Prostate gland (tissue), 2 donors: Measurements from ENCODE around the gene RSKR.

ENCODE experiments used
- CTCF ChIP-seq, 4 experiments: fragments of 200-600 bp in 2 of 4; fragments of 450-650 bp in 2 of 4; sonication (generic) in 2 of 4; IDR thresholded peaks; 1 replicate in 3 of 4; 2 replicates in 1 of 4; pipeline ENCODE4 v1.5.1; 2016 to 2019; ENCODE audit warnings: antibody characterized with exemption in 4 of 4, mild to moderate bottlenecking in 2 of 4, moderate library complexity in 2 of 4
- POLR2A ChIP-seq: fragments of 450-650 bp; IDR thresholded peaks from one replicate; pipeline ENCODE4 v1.6.1; 2016; ENCODE audit warnings: antibody characterized with exemption, mild to moderate bottlenecking
- POLR2AphosphoS5 ChIP-seq: sonication (generic); formaldehyde crosslinking; IDR thresholded peaks from one replicate; pipeline ENCODE4 v1.6.1; 2017; ENCODE audit warnings: antibody characterized with exemption

DNA sequence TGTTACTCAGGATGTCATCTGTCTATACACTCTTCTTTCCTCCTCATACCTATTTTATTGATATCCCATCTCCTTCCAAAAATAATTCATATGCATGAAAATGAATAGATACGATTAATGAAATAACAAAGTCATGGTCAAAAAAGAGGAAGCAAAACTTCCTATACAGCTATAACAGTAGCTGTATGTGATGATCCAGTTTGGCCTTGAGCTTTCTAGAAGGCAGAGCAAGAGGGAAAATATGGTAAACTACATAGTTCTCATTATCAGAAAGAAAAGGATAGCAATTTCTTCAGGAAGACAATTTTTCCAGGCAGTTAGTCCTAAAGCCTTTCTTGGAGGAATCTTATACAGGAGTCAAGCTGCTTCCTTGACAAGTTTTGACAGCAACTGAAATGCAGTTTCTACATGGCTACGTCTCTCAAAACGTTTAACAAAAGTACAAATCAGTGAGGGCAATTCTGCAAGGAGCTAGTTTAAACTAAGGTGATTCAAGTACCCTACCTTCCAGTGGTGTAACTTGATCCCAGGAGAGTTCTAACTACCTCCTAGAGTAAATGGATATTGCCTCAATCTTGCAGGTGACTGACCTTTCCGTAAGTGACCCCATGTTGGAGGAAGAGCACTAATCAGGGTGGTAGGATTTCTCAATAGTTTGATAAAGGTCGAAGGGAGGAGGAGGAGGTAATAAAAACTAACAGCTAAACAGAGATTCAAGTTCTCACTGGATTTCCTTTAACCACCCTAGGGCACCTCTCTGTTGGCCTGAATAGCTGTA is 16.2 kb downstream of the RSKR start:
- TF ChIP-seq CTCF (IDR thresholded peaks at IDR 0.05) (no peak), POLR2A (no peak), POLR2AphosphoS5 (no peak)
